ENCODE results near the gene FOXK1. TPM values are rescaled to one million over a fixed set of nuclear protein-coding genes. Genes with fewer than 3 reads are reported as not detected.

Gene FOXK1
- total RNA-seq, 2 donors from 2014 or later: 37.1 to 40.5 TPM

DNA sequence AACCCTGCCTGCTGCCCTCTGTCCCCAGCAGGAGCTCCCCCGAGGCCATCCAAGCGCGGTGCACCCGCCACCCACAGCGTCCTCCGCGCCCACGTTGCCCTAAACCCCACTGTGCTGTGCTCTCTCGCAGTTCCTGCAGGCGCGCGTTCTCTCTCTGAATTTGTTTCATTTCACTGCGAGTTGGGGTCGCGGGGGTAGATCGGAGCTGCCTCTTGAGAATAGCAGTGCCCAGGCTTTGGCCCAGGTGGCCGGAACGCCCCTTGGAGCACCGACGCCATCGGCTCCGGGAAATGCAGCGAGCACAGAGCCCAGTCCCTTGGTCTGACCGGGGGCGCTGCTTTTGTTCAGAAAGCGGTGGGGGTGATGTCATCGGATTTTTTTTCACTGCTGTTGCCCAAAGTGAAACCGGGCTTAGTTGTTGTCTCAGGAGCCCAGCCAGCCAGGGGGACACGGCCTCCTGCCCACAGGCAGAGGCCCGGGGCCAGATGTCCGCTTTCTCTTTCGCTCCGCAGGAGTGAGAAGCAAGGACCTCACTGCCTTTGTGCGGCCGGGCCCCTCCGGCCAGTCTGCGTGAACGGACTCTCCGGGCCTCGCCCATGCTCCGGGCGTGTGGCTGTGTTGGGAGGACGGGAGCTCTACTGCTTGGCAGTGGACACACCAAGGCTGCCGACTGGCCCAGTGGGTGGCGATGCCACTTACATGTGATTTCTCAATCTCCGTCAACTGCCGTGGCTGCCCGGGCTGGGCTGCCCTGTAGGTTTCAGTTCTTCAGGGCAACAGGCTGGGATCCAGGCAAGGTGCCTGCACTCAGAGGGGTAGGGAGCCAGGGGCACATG, 43.1 kb downstream of the FOXK1 start:
- DNase-seq (ENCODE audit: low spot score in 2 of 2) (peak; percentile 43 to 72), ATAC-seq (peak; percentile 82 to 90)
- H3K36me3 Mint-ChIP-seq: no peaks in the 10 kb centered on the region
- peak overlapping the region; percentile 90 to 92 for H3K27ac Mint-ChIP-seq
- H3K9me3 Mint-ChIP-seq: no peaks in the 10 kb centered on the region

DNA sequence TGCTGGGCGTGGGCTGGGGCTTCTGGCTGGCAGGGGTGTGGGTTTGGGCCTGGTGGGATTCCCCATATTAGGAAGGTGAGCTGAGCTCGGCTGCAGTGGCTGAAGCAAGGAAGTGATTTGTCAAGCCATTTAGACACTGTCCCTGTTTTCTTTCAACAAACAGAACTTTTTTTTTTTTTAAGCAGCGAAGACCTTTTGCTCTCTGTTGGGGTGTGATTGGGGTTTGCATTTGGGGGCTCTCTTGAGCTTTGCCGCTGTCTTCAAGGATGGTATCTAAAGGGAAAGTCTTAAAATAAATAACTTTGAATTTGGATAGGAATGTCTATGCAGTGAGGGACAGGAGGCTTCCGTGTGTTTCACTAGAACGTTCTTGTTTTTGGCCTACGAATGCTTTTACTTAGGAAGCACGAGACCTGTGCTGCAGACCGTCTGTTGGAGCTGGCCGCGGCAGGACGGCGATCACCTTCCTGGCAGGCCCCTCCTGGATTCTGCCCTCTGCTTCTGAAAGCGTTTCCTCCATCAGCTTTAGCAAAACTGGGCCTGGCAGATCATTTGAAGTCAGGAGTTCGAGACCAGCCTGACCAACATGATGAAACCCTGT, 43.9 kb downstream of the FOXK1 start:
- no peak for DNase-seq (ENCODE audit: low spot score in 2 of 2)

DNA sequence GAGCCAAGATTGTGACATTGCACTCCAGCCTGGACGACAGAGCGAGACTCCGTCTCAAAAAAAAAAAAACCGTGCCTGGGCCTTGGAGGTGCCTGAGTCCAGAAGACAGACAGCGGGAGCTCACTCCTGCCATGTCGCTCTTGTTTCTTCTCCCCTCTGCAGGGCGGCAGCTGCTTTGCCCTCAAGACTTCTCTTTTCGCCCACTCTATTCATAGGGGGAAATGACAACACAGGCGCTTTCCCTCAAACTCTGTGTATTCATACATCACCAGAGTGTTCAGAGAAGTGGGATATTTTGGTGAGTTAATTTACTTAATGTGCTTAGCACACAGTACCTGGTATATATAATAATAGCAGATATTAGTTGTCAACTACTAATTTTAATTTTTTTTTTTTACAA, 44.5 kb downstream of the FOXK1 start:
- ATAC-seq (no peak), DNase-seq (ENCODE audit: low spot score in 2 of 2) (no peak)
- peak overlapping the region in 1 of 2 donors; percentile 90 for H3K27ac Mint-ChIP-seq
- no peaks in the 10 kb centered on the region for H3K9me3 Mint-ChIP-seq
- H3K36me3 Mint-ChIP-seq: peaks cover 0 to 8% of the 10 kb centered on the region in 2 donors

More for the DNA sequence above, 43.9 kb downstream of the FOXK1 start:
- Mint-ChIP-seq H3K27ac (peak overlapping the region; percentile 90 to 92), H3K9me3 (no peaks in the 10 kb centered on the region), H3K36me3 (peaks cover 0 to 4% of the 10 kb centered on the region in 2 donors)
- no peak for ATAC-seq

DNA sequence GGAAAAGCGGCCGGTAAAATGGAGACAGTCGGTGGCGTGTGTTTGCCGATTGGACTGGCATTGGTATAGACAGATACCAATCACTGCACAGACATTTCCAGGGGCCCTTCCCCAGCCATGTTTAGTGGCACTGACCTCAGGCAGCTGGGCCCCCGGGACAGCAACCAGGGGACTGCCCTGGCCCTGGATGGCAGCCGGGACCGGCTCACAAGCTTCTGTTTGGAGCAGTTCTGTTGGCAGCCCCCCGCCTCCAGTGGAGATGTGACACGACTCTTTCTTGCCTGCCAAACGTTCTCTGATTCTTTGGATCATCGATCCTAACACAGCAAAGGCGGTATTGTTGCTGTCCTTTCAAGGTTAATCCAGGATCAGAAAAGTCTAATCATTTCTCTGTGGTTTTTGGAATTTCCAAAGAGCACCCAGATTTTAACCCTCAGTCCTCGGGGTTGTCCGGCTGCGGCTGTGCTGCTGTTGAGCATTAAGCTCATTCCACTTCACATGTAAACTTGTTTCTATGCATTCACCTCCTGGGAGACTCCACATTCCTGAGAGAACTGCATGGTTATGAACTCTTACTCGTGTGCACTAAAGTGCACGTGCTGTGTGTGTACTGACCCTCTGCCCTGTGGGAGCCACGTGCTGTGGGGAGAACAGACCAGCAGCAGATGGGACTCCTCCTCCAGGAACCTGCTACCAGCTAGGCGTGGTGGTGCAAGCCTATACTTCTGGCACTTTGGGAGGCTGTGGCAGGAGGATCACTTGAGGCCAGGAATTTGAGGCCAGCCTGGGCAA, 46.0 kb downstream of the FOXK1 start:
- ATAC-seq: no peak
- Mint-ChIP-seq H3K27ac (peak overlapping the region in 1 of 2 donors; percentile 68), H3K9me3 (no peaks in the 10 kb centered on the region), H3K36me3 (peaks cover 0 to 21% of the 10 kb centered on the region in 2 donors)
- no peak for DNase-seq (ENCODE audit: low spot score in 2 of 2)

- H3K36me3 Mint-ChIP-seq: peaks cover 0 to 21% of the 10 kb centered on the region in 2 donors
Measured at GRCh38 chr7:4729266-4729665, 47.2 kb downstream of the FOXK1 start.

GRCh38 chr7:4730276-4730675, 48.2 kb downstream of the FOXK1 start:
- no peaks in the 10 kb centered on the region for H3K9me3 Mint-ChIP-seq
- H3K27ac Mint-ChIP-seq: no peak overlapping the region
- H3K36me3 Mint-ChIP-seq: peaks cover 0 to 21% of the 10 kb centered on the region in 2 donors
- no peak for DNase-seq (ENCODE audit: low spot score in 2 of 2)
- ATAC-seq: no peak

More at GRCh38 chr7:4729266-4729665, 47.2 kb downstream of the FOXK1 start:
- DNase-seq (ENCODE audit: low spot score in 2 of 2) (no peak), ATAC-seq (no peak)
- no peak overlapping the region for H3K27ac Mint-ChIP-seq
- H3K9me3 Mint-ChIP-seq: no peaks in the 10 kb centered on the region

- no peak for ATAC-seq
- no peak for DNase-seq (ENCODE audit: low spot score in 2 of 2)
- Mint-ChIP-seq H3K36me3 (peaks cover 0 to 21% of the 10 kb centered on the region in 2 donors), H3K9me3 (no peaks in the 10 kb centered on the region), H3K27ac (no peak overlapping the region)
Measured at GRCh38 chr7:4730971-4731370, 48.9 kb downstream of the FOXK1 start.

DNA sequence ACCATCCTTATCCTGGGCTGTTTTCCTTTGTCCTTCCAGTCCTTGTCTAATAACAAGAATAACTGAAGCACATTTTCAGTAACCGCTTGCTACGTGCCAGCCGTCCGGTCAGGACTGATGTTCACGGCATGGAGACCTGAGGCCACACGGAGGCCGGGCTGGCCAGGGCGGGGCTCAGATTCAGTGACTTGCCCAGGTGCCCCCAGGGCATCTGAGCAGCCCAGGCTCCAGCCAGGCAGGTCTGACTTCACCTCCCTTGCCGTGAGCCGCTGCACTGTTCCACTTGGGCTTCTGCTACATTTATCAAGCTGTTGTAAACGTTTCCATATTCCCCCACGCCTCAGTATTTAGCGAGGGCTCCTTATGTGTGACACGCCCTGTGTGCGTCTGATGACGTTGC, 49.7 kb downstream of the FOXK1 start:
- Mint-ChIP-seq H3K9me3 (no peaks in the 10 kb centered on the region), H3K27ac (no peak overlapping the region), H3K36me3 (peaks cover 0 to 21% of the 10 kb centered on the region in 2 donors)
- no peak for ATAC-seq
- no peak for DNase-seq (ENCODE audit: low spot score in 2 of 2)

DNA sequence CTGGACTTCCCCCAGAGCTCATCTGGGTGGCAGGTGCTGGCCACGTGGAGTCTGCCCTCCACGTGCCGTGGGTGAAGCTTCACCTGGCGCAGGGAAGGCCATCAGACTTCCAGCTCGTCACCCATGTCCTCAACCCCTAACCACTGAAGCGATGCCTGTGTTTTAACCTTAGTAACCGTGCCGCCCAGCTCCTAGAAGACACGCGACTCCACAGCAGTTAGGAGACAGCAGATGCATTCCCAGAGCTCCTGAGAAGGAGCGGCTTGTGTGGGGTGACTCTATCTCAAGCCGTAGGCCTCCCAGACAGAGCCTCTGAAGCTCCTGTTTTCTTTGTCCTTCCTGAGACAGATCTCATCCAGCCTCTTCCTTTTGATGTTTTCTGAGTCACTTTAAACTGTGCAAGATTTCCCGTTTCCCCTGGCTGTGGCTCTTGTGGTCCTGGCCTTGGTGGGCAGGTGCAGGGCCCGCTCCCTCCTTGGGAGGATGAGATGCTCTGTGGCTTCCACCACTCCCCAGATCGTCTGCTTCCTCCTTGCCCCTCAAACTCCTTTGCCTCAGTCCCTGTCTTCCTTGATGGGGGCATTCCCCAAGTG, 51.9 kb downstream of the FOXK1 start:
- Mint-ChIP-seq H3K36me3 (peaks cover 0 to 21% of the 10 kb centered on the region in 2 donors), H3K27ac (peak overlapping the region; percentile 75 to 79), H3K9me3 (no peaks in the 10 kb centered on the region)
- ATAC-seq (peak; percentile 72 to 81), DNase-seq (ENCODE audit: low spot score in 2 of 2) (no peak)

DNA sequence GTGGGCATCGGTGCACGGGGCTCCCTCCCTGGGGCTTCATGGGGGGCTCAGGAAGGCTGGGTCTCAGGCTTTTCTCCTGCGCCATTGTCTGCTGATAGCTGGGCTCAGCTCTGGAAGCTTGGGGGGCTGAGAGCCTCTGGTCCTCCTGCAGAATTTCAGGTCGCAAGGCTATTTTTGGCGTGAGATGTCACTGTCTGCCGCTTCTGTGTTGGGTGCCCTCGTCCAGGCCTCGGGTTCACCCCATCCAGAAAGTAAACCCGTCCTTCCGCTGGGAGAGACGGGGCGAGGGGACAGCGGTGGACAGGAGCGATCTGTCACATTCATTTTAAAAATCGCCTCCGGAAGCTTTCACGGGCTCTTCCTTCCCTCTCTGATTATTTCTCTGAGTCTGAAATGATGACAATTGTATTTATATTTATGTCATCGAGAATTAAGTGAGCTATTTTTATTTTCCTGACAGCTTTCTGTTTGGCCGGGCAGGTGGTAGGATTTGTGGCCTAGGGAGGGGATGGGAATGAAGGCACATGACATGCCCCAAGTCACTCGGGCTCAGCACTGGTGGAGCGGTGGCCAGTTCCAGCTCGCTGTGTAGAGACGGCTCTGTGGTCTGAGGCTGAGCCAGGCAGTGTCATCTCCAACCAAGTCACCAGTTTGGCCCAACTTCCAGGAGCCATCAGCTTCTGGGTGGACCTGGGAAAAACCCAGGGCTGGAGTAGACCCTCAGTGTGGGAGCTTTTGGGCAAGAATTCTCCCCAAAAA, 52.7 kb downstream of the FOXK1 start:
- ATAC-seq: no peak
- no peak for DNase-seq (ENCODE audit: low spot score in 2 of 2)
- H3K27ac Mint-ChIP-seq: peak overlapping the region; percentile 44 to 75
- no peaks in the 10 kb centered on the region for H3K9me3 Mint-ChIP-seq
- H3K36me3 Mint-ChIP-seq: peaks cover 0 to 21% of the 10 kb centered on the region in 2 donors

DNA sequence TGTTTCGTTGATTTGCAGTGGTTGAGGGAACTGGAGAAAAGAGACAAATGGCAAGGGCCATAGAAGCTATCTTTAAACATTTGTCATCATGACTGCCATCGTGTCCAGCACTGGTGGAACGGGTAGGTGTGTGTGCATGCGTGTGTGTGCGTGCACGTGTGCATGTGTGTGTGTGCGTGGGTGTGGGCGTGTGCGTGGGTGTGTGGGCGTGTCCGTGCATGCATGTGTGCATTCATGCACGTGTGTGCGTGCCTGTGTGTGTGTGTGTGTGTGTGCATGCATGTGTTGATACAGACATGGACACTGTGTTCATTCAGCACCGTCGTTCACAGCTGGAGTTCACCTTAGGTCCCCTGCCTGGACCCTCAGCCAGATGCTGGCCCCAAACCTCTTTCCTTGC, 55.2 kb downstream of the FOXK1 start:
- H3K36me3 Mint-ChIP-seq: peaks cover 5 to 17% of the 10 kb centered on the region in 2 donors
- H3K9me3 Mint-ChIP-seq: no peaks in the 10 kb centered on the region
- DNase-seq (ENCODE audit: low spot score in 2 of 2) (no peak), ATAC-seq (no peak)
- H3K27ac Mint-ChIP-seq: peak overlapping the region in 1 of 2 donors; percentile 40

- Mint-ChIP-seq H3K36me3 (peaks cover 5 to 15% of the 10 kb centered on the region in 2 donors), H3K27ac (peak overlapping the region; percentile 84 to 94), H3K9me3 (no peaks in the 10 kb centered on the region)
- no peak for DNase-seq (ENCODE audit: low spot score in 2 of 2)
- peak; percentile 51 to 54 for ATAC-seq
Measured at GRCh38 chr7:4738711-4739527, 56.8 kb downstream of the FOXK1 start.

DNA sequence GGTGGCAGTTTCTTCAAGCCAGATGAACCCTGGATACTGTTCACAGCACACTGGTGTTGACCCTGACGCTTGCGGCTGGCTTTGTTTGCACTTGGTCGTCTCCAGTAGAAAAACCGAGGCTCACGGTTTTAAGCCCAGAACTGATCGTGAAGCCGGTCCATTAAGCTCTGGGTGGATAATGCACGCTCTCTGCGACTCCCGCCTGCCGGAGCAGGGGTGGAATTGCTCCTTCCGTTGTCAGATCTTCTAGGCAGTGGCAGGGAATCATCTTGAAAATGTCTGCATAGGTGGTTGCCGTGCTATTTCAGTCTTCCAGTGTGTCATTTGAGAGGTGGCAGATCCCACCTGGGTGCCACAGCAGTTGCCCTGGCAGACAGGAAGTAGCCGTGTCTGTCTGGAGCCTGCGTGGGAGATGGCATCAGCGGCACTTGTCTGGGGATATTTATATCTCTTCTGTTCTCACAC, 57.5 kb downstream of the FOXK1 start:
- ATAC-seq (peak; percentile 41 to 58), DNase-seq (ENCODE audit: low spot score in 2 of 2) (no peak)
- no peaks in the 10 kb centered on the region for H3K9me3 Mint-ChIP-seq
- peaks cover 5 to 15% of the 10 kb centered on the region in 2 donors for H3K36me3 Mint-ChIP-seq
- peak overlapping the region; percentile 84 to 94 for H3K27ac Mint-ChIP-seq

DNA sequence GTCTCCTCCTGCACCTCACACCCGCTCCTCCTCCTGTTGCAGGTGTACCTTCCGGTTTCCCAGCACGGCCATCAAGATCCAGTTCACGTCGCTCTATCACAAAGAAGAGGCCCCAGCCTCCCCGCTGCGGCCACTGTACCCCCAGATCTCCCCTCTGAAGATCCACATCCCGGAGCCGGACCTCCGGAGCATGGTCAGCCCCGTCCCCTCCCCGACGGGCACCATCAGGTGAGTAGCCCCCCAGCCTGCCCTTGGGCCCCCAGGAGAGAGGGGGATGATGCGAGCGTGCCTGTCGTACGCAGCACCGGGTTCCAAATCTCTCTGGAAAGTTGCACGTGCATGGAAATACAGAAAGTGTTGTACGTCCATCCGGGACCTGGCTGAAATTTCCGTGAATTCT, 58.7 kb downstream of the FOXK1 start:
- H3K9me3 Mint-ChIP-seq: no peaks in the 10 kb centered on the region
- H3K27ac Mint-ChIP-seq: no peak overlapping the region
- DNase-seq (ENCODE audit: low spot score in 2 of 2): no peak
- H3K36me3 Mint-ChIP-seq: peaks cover 5 to 15% of the 10 kb centered on the region in 2 donors
- ATAC-seq: no peak

GRCh38 chr7:4742051-4742573, 60.0 kb downstream of the FOXK1 start:
- Mint-ChIP-seq H3K36me3 (peaks cover 5 to 20% of the 10 kb centered on the region in 2 donors), H3K27ac (peak overlapping the region; percentile 50 to 62)

More at GRCh38 chr7:4742051-4742573, 60.0 kb downstream of the FOXK1 start:
- ATAC-seq (peak in 1 of 2 donors; percentile 11), DNase-seq (ENCODE audit: low spot score in 2 of 2) (no peak)
- H3K9me3 Mint-ChIP-seq: no peaks in the 10 kb centered on the region

All from activated naive CD4-positive, alpha-beta T cell treated with anti-CD3 and anti-CD28 coated beads, Interleukin-2, amount 50 U/mL, for 72 hours (primary cell).